HepG2 (cell line): ENCODE results near the gene CDKN2C. TPM values are rescaled to one million over a fixed set of nuclear protein-coding genes. Genes with fewer than 3 reads are reported as not detected.

Source experiments
- ATAC-seq: fragments of 200-7000 bp; cut with Tn5 transposase; 3 replicates; pipeline ENCODE4 v1.9.1; 2020; ENCODE audit warnings: mild to moderate bottlenecking, moderate library complexity
- BruUV-seq: library from RNA; stranded (reverse); fragments of 400-500 nt; replicated peaks from 2 replicates; lab custom pipeline; 2021; lab: Mats Ljungman, UMichigan
- CTCF ChIA-PET: fragments of 300-600 bp; formaldehyde crosslinking; extraction: SDS; loops from one replicate; lab custom pipeline; 2021; ENCODE audit warnings: low total read pairs, inconsistent platforms, low intra/inter-chr PET ratio; lab: Yijun Ruan, JAX
- POLR2A ChIA-PET: fragments of 350-600 bp; sonication (Branson Sonifier 250); formaldehyde crosslinking; loops from one replicate; lab custom pipeline; 2020; ENCODE audit warnings: antibody characterized with exemption, inconsistent platforms; lab: Yijun Ruan, JAX
- DNase-seq: peaks from one replicate; pipeline ENCODE4 v3.0.0-alpha.2; 2015; ENCODE audit warnings: low spot score
- FAIRE-seq: peaks from 3 replicates; lab custom pipeline; 2011; peaks lifted over from hg19 to GRCh38; lab: Jason Lieb, UNC
- H2AFZ ChIP-seq: one replicate; pipeline ENCODE4 v1.6.1; 2011; ENCODE audit warnings: low read length, inconsistent platforms
- H3K27ac ChIP-seq: fragments of 300-600 bp; 3 replicates; pipeline ENCODE4 v1.8.0; 2011; ENCODE audit warnings: mixed run types, mild to moderate bottlenecking, mixed read lengths, low read length, inconsistent platforms; ENCODE audit not compliant: insufficient read depth; ENCODE audit errors: extremely low read length
- H3K27me3 ChIP-seq, 2 experiments: fragments of 200-600 bp in 1 of 2; 2 replicates in 1 of 2; 3 replicates in 1 of 2; pipeline versions ENCODE4 v1.6.0 to v1.8.0; 2011; ENCODE audit warnings: low read length in 2 of 2, mild to moderate bottlenecking in 2 of 2, moderate library complexity in 2 of 2, inconsistent platforms in 1 of 2; ENCODE audit not compliant: insufficient read depth in 2 of 2, control insufficient read depth in 1 of 2
- H3K36me3 ChIP-seq, 2 experiments: fragments of 200-600 bp in 1 of 2; replicated peaks in 1 of 2; 2 replicates in 1 of 2; 3 replicates in 1 of 2; pipeline versions ENCODE4 v1.5.1 to v1.8.0; 2011; ENCODE audit warnings: low read length in 2 of 2, inconsistent platforms in 1 of 2; ENCODE audit not compliant: insufficient read depth in 2 of 2, control insufficient read depth in 1 of 2
- H3K4me1 ChIP-seq: 2 replicates; pipeline ENCODE4 v1.5.1; 2012; ENCODE audit warnings: low read length, inconsistent platforms; ENCODE audit not compliant: insufficient read depth
- H3K4me2 ChIP-seq: 2 replicates; pipeline ENCODE4 v1.6.0; 2011; ENCODE audit warnings: low read depth, low read length, inconsistent platforms
- H3K4me3 ChIP-seq, 3 experiments: fragments of 200-600 bp in 1 of 3; sonication (generic), shearing (Covaris generic) in 1 of 3; replicated peaks in 1 of 3; 2 replicates each; pipeline ENCODE4 v1.5.1; 2011 to 2016; ENCODE audit warnings: low read length in 3 of 3, inconsistent platforms in 2 of 3, low read depth in 2 of 3, mild to moderate bottlenecking in 2 of 3, control low read depth in 1 of 3, mixed read lengths in 1 of 3; ENCODE audit not compliant: insufficient read depth in 1 of 3
- H3K79me2 ChIP-seq: one replicate; pipeline ENCODE4 v1.6.1; 2011; ENCODE audit warnings: low read length, inconsistent platforms; ENCODE audit not compliant: insufficient read depth
- H3K9ac ChIP-seq: 2 replicates; pipeline ENCODE4 v1.6.0; 2011; ENCODE audit warnings: mild to moderate bottlenecking, low read depth, low read length, inconsistent platforms; ENCODE audit not compliant: insufficient read depth
- H3K9me3 ChIP-seq: 2 replicates; pipeline ENCODE4 v1.5.1; 2012; ENCODE audit warnings: mild to moderate bottlenecking, low read length
- H4K20me1 ChIP-seq: 2 replicates; pipeline ENCODE4 v1.6.0; 2011; ENCODE audit warnings: inconsistent platforms, mild to moderate bottlenecking, low read length, moderate library complexity; ENCODE audit not compliant: insufficient read depth
- ELF3 ChIP-seq: IDR thresholded peaks from 2 replicates; pipeline ENCODE4 v1.6.1; 2016; ENCODE audit warnings: missing genetic modification reagents, missing compliant biosample characterization
- GABPA ChIP-seq, 2 experiments: IDR thresholded peaks; 2 replicates each; pipeline ENCODE4 v1.6.1; 2011 to 2016; ENCODE audit warnings: low read depth in 2 of 2, low read length in 1 of 2, missing biosample characterization in 1 of 2, missing genetic modification characterization in 1 of 2
- SMAD9 ChIP-seq: sonication (generic); formaldehyde crosslinking; IDR thresholded peaks from 2 replicates; pipeline ENCODE4 v1.5.1; 2020; ENCODE audit warnings: mild to moderate bottlenecking, missing genetic modification reagents
- TRIM24 ChIP-seq: sonication (generic); formaldehyde crosslinking; IDR thresholded peaks from 2 replicates; pipeline ENCODE4 v1.8.0; 2022; ENCODE audit warnings: mild to moderate bottlenecking, missing genetic modification reagents
- ZBED4 ChIP-seq: sonication (generic); formaldehyde crosslinking; IDR thresholded peaks from 2 replicates; pipeline ENCODE4 v1.4.0; 2020; ENCODE audit warnings: missing genetic modification reagents, borderline replicate concordance
- ZBTB43 ChIP-seq: sonication (generic); formaldehyde crosslinking; conservative IDR thresholded peaks from 2 replicates; pipeline ENCODE4 v1.4.0; 2020; ENCODE audit warnings: missing genetic modification reagents
- ZNF740 ChIP-seq: sonication (generic); formaldehyde crosslinking; IDR thresholded peaks from 2 replicates; pipeline ENCODE4 v1.4.0; 2020; ENCODE audit warnings: missing genetic modification reagents
- ZNF766 ChIP-seq: sonication (generic); formaldehyde crosslinking; IDR thresholded peaks from 2 replicates; pipeline ENCODE4 v1.5.0; 2020; ENCODE audit warnings: missing genetic modification reagents, borderline replicate concordance
- ZNF891 ChIP-seq: sonication (generic); formaldehyde crosslinking; IDR thresholded peaks from 2 replicates; pipeline ENCODE4 v1.5.0; 2020; ENCODE audit warnings: mild to moderate bottlenecking, missing genetic modification reagents
- WGBS: methylation state at CpG from one replicate; pipeline ENCODE4 v1.1.6; 2017; ENCODE audit warnings: low lambda C conversion rate; 5-methylcytosine and 5-hydroxymethylcytosine counted together
- in situ Hi-C: cut with HindIII; loops from 2 replicates; pipeline ENCODE4 v1.10.0; 2017; ENCODE audit warnings: low pct_unique_long_range_greater_than_20kb; ENCODE audit not compliant: extremely low pct_ligation_motif_present
- intact Hi-C: fragments of 100-400 bp; cut with micrococcal nuclease; formaldehyde crosslinking; loops from one replicate; pipeline ENCODE4 v1.10.0; 2022; ENCODE audit not compliant: unreplicated experiment
- polyA plus RNA-seq, 8 experiments: library from polyadenylated mRNA; depleted of rRNA in 3 of 8; stranded (reverse) in 7 of 8; unstranded in 1 of 8; fragments of >200 nt; fragmentation: Illumina TruSeq in 4 of 8; extraction: Trizol in 4 of 8; gene quantifications; 2 replicates each; pipeline versions ENCODE4 v1.2.1 to v1.2.3, GENCODE V29; 2011 to 2016; ENCODE audit warnings: low read depth in 4 of 8, missing spikeins in 1 of 8, mixed read lengths in 1 of 8; ENCODE audit not compliant: insufficient read depth in 1 of 8
- total RNA-seq, 5 experiments: library from RNA; depleted of rRNA; stranded (reverse); fragments of >200 nt; fragmentation: Illumina TruSeq; extraction: Trizol; gene quantifications; 2 replicates each; pipeline ENCODE4 v1.2.3, GENCODE V29; 2016; ENCODE audit warnings: low read depth in 1 of 5
- TF ChIP-seq, protein P1 (sequence below), 2 experiments: sonication (generic) in 1 of 2; formaldehyde crosslinking in 1 of 2; IDR thresholded peaks; 2 replicates each; pipeline versions ENCODE4 v1.4.0 to v1.6.1; 2016 to 2020; ENCODE audit warnings: borderline replicate concordance in 1 of 2, low read depth in 1 of 2, mild to moderate bottlenecking in 1 of 2, missing genetic modification reagents in 1 of 2

The CDKN2C gene
- total and polyA plus RNA-seq, 2 of the 13 experiments (the other 11 are each of a cell fraction or from before 2014, with no cell fraction given), result 7.8 to 13.7 TPM

GRCh38 chr1:50973875-50974617 lies 4.0 kb downstream of the CDKN2C start (continued):
- TF ChIP-seq, protein P1, sequence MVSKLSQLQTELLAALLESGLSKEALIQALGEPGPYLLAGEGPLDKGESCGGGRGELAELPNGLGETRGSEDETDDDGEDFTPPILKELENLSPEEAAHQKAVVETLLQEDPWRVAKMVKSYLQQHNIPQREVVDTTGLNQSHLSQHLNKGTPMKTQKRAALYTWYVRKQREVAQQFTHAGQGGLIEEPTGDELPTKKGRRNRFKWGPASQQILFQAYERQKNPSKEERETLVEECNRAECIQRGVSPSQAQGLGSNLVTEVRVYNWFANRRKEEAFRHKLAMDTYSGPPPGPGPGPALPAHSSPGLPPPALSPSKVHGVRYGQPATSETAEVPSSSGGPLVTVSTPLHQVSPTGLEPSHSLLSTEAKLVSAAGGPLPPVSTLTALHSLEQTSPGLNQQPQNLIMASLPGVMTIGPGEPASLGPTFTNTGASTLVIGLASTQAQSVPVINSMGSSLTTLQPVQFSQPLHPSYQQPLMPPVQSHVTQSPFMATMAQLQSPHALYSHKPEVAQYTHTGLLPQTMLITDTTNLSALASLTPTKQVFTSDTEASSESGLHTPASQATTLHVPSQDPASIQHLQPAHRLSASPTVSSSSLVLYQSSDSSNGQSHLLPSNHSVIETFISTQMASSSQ (IDR thresholded peaks at IDR 0.05; ENCODE audit: low read depth), result no peak
- TF ChIP-seq, protein P1 (CRISPR knock-in tag; IDR thresholded peaks at IDR 0.05; ENCODE audit: borderline replicate concordance), result no peak
- TF ChIP-seq, all 625 proteins: peak for 0

GRCh38 chr1:50974618-50974935 lies 4.5 kb downstream of the CDKN2C start:
- Histone ChIP-seq H3K4me1 (peaks cover 29% of the 10 kb centered on the region), H3K9ac (no peak overlapping the region), H4K20me1 (no peaks in the 10 kb centered on the region), H3K4me3 (no peak overlapping the region), H3K4me2 (no peak overlapping the region), H3K27me3 (no peaks in the 10 kb centered on the region; a peak in 1 of 5 replicates), H3K9me3 (no peaks in the 10 kb centered on the region), H3K27ac (no peak overlapping the region), H2AFZ (no peak overlapping the region), H3K36me3 (peaks cover 0 to 4% of the 10 kb centered on the region in 2 experiments; a peak in 2 of 5 replicates), H3K79me2 (peaks cover 39% of the 10 kb centered on the region)
- FAIRE-seq (no peak), DNase-seq (no peak), ATAC-seq (no peak)
- ChIA-PET CTCF (no interaction called here), POLR2A (no interaction called here)
- in situ Hi-C loops, result loop anchor here (10.0 kb wide), 1 partner anchor 60 kb away; no protein-coding TSS in a partner anchor
- no TSS peak for BruUV-seq
- intact Hi-C loops, result no loop called here
- WGBS, result 93% methylated on average over 1 of the region's 1 CpG
- no peak for TF ChIP-seq ZBED4
- TF ChIP-seq ELF3 (CRISPR knock-in tag), result no peak
- no peak for TF ChIP-seq GABPA (IDR thresholded peaks at IDR 0.05; ENCODE audit: low read depth, low read length)
- no peak for TF ChIP-seq GABPA (CRISPR knock-in tag; IDR thresholded peaks at IDR 0.05; ENCODE audit: low read depth)
- no peak for TF ChIP-seq ZNF891 (CRISPR knock-in tag)
- no peak for TF ChIP-seq ZNF740
- no peak for TF ChIP-seq SMAD9 (CRISPR knock-in tag)
- TF ChIP-seq ZNF766 (CRISPR knock-in tag), result no peak
- no peak for TF ChIP-seq ZBTB43
- no peak for TF ChIP-seq TRIM24 (CRISPR knock-in tag)
